CMK (cell line): ENCODE measurements around the gene KLHL40.

ENCODE experiments used
- DNase-seq: peaks from one replicate; pipeline ENCODE4 v3.0.0-alpha.2; 2010; ENCODE audit warnings: low read depth

The KLHL40 gene

DNA sequence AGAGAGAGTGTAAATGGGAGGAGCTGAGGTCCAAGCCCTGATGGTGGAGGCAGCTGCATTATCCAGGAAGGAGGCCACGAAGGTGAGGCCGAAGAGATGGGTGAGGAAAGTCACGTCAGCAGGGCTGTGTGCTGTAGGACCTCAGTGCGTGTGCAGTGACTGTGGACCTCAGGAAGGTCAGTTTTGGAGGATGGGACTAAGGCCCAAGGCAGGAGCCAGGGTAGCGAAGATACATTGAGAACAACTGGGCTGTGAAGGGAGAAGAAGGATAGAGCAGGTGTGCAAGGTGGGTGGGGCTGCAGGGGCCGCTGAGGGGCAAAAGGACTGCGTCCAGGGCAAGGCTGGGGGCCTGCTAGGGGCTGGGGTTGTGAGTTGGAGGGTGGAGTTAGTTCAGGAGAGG is 4.9 kb downstream of the KLHL40 start:
- DNase-seq, result no peak

DNA sequence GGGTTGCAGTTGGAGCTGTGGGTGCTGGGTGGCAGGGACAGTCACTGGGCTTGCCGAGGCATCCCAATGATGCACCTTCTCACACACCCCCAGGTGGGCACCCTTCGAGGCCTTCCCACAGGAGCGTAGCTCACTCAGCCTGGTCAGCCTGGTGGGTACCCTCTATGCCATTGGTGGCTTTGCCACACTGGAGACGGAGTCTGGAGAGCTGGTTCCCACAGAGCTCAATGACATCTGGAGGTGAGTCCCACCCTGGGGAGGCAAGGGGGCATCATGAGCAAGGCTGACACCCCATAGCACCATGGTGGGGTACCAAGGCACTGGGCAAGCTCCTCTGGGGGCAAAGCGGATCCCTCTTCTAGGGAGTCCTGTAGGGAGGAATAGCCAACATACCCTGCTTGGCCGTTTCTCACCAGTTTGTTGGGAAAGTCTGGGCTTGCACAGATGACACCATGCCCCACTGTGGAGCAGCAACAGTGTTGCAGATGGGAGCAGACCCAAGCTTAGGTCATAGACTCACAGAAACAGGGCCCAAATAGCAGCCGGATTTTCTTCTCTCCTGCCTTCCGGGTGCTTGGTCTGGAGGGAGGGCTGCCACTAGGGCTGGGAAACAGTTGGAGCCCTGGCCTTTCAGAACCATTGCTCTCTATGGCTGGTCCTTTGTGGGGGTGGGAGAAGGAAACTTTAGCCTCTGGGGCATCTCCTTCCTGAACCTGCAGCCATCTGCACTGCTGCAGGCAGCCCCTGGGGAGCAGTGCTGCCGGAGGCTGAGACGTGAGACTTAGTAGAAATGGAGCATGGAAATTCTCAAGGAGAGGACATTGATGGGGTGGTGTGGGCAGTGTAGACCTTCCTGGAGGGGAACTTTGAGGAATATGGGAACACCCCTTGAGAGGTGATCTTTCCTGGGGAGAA is 5.7 kb downstream of the KLHL40 start:
- DNase-seq, result no peak

DNA sequence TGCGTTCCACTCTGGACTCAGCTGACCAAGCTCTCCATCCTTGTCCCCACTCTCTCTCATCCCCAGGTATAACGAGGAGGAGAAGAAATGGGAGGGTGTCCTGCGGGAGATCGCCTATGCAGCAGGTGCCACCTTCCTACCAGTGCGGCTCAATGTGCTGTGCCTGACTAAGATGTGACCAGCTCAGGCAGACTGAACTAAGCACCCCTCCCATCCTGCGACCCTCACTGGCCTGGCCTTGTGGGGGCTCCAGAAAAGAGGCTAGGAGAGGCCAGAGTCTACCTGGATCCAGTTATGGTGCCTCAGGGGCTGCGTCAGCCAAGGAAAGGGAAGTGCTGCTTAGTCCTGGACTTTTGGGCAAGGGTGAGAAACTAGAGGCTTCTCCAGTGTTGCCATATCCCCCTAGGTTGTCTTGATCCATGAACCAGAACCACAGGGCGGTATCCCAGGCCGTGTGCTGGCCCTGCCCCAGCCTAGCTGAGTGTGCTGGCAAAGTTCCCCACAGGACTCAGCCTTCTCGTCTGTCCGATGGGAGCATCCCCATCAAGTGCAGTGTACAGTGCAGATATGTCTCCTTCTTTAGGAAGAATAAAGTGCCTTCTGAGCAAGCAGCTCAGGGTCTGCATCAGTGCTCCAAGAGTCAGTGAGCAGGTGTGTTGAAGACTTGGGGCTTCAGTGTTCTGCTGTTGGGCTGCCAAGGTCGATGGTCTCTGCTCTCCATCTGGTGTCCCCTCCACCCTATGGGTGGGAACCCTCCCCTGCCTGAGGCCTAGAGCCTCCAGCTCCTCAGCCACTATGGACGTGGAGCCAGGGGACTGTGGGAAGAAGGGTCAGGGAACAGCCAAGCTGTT is 6.7 kb downstream of the KLHL40 start:
- no peak for DNase-seq

DNA sequence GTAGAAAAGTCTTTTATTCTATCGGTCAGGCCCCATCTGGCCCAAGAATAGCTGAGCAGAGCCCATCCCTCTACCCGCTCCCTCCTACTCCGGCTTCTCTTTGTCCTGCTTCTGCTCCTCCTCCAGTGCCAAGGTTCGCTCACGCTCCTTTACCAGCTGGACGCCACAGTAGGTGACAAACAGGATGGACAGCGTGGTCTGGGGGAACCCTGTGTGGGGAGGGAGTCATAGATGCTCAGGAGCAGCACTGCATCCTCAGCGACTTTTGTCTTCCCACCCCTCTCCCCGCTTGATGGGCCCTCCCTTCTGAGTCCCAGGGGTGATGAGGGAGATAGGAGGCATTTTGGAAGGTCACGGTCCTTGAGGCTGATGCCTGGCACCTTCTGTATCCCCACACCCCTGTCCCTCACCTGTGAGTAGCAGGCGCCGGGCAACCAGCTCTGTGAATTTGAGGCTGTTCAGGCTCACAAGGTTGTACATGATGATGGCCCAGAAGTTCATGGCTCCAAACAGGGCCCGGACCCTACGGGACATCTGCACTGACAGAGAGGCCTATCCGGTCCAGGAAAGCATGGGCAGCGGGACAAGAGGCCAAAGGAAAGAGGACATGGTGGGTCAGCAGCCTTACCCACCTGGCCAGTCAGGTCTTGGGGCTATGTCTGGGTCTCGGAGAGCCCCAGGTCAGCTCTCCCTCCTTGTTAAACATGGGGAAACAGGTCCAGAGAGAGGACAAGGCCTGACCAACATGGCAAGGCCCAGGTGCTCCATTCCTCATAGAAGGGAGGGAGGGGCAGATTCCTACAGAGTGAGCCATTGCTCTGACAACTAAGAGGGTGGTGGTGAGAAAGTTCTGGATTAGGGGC is 7.6 kb downstream of the KLHL40 start:
- no peak for DNase-seq

DNA sequence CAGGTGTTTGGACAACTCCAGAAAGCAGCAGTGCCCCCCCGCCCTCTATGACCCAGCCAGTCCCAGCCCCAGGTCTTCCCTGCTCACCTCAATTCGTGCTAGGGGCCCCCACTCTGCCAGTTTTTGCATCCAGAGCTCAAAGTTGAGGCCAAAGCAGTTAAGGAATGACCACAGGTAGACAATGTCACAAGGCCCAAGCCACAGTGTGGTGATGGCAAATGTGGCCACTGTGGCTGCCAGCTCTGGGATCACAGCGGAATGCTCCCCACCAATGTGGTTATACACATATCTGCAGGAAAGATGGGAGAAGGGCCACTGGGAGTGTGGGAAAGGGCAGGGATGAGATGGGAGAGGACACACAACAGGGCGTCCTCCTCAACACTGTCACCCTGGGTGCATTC is 8.2 kb downstream of the KLHL40 start:
- no peak for DNase-seq

DNA sequence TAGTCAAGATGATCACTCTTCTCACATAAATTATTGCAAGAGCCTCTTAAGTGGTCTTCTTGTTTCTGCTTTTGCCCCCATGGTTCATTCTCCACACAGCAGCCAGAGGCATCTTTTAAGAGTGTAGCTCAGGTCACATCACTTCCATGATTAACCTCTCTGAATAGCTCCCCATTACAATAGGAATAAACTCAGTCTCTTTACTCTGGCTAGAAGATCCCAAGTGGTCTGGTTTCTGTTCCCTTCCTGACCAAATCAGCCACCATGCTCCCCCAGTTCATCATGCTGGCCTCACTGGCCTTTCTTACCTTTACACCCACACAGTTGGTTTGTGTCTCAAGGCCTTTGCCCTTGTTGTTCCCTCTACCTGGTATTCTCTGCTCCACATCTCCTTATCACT is 9.0 kb downstream of the KLHL40 start:
- DNase-seq, result no peak

DNA sequence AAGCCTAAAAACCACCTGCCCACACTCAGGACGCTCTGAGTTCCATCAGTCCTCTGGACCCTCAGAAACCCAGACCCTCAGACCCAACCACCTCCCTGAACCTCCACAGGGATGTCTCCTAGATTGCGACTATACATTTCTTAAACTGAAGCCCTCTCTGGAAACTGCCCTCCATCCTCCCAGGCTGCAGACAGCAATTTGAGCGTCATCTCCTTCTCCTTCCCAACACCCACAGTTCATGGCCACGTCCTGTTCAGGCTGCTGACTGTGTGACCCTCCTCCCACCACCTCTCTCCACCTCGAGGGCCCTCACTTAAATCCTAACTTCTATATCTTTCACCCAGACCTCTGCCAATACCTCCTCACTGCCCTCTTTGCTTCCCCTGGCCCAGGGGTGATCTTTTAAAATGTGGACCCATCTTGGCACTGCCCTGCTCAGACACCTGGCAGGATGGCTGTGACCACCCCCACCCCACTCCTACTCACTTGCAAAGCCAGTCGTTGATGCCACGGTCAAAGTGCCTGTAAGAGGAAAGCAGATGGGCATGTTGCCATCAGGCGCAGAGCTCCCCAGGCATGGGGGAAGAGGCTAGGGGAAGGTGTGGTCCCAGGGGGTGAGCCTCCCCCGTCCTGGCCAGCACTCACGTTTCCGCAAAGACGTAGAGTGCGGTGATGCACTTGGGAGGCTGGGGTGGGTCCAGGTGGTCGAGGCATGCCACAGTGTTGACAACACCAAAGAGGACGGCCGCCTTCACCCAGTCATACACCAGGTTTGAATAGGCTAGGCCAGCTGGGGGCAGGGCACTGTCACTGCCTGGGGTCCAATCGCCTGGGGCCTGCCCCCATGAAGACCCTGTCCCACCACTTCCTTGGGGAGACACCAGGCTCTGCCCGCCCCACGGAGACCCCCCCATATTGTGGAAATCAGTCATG is 11.3 kb downstream of the KLHL40 start:
- no peak for DNase-seq

DNA sequence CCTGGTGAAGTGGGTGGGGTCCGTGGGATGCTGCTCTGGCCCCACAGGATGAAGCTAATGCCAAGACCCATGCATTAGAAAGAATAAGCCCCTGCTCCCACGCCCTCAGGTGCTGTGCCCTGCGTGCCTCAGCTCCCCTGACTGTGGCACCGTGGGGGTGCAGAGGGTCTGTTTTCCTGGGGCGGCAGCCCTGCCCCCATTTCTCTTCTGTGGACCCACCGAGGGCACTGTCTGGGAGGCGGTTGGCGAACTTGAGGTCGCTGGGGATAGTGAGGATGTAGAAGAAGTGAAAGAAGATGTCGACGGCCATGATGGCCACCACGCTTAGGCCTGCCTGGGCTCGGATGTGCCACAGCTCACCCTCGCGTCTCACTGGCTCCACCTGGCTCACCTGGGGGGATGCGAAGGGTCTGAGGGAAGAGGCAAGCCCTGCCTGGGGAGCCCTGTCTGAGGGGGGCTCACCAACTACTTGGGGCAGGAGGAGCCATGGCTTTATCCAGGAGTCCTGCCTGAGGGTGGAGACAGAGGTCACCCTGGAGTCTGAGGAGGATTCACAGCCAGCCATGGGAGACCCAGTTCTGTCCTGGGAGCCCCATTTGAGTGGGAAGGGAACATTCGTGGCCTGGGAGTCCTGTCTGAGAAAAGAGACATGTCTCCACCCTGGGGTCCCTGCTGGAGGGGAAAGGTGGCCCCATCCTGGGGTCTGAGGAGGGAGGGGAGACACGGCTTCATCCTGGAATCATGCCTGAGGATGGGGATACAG is 12.1 kb downstream of the KLHL40 start:
- DNase-seq, result no peak

DNA sequence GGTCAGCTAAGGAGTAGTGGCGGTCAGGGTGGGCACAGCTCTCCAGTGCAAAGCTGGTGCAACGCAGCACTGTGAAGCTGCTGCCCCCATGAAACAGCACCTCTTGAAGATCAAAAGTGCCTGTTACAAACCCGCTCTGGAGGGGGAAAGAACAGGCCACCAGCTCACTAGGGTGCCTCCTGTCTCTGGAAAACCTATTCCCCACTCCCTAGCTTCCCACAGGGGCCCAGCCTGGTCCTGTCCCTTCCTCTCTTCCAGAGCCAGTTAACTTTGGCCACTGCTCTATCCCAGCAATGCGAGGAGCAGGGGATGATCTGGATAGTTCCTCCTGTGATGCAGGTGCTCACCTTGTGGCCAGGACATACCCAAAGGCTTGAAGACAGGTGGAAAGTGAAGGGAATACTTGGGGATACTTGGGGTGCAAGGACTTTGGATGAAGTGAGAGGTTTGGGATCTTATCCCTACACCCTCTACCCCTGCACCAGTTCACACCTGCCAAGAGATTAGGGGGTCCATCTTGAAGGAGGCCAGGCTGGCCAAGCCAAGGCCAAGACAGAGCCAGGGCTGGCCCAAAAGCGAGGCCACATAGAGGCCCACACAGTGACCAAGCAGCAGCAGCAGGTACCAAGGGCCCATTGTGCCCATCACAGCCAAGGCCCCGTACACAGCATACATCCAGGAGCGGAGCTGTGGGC is 13.0 kb downstream of the KLHL40 start:
- DNase-seq, result no peak

DNA sequence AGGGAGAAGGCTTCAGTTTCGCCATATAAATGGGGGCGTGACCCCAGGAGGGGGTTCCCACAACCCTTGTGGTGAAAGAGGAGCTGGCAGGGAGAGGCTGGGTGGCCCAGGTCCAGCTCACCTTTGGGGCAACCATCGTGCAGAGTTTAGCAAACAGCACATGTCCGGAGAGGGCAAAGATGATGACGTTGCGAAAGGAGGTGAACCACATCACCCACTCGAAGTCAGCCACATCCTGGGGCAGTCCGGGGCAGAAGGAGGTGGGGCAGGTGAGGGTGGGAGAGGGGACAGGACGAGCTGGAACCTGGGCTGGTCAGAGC is 13.5 kb downstream of the KLHL40 start:
- no peak for DNase-seq

- DNase-seq, result no peak
Observed at GRCh38 chr3:42699511-42699971, 14.2 kb downstream of the KLHL40 start.

DNA sequence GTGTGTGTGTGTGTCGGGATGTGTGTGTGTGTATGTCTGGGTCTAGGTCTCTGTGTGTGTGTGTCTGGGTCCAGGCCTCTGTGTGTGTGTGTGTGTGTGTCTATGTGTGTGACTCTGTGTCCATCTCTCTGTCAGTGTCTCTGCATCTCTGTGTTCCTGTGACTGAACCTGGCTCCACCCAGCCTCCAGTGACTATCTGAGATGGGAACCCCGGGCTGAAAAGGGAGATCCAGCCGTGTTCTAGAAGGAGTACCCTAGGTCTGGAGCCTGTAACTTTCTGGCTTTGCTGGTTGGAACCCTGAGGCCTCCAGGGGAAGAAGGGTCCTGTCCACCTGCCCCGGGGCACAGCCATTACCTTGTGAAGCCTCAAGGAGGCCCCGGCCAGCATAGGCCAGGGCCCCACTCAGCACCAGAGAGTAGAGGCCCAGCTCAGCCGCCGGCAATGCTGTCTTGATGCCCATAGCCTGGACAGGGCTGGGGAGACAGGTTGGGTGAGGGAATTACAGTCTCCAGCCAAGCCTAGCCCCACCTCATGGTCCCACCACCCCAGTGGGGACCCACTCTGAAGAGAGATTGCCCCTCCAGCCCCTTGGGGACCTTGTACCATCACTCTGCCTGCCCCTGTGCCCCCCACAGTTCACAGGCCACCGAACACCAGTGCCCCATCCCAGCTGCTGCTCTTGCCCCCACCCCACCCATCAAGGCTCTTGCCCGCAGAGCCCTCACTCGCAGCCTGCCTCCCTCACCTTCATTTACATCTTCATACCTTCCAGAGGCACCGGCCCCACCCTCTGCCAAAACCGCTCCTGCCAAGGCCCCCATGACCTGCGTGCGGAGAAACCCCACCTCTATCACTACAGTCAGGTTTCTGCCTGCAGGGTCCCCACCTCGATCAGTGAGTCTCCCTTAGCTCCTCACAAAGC is 15.3 kb downstream of the KLHL40 start:
- no peak for DNase-seq

- DNase-seq, result peak; percentile 8
Observed at GRCh38 chr3:42701371-42702065, 16.2 kb downstream of the KLHL40 start.

DNA sequence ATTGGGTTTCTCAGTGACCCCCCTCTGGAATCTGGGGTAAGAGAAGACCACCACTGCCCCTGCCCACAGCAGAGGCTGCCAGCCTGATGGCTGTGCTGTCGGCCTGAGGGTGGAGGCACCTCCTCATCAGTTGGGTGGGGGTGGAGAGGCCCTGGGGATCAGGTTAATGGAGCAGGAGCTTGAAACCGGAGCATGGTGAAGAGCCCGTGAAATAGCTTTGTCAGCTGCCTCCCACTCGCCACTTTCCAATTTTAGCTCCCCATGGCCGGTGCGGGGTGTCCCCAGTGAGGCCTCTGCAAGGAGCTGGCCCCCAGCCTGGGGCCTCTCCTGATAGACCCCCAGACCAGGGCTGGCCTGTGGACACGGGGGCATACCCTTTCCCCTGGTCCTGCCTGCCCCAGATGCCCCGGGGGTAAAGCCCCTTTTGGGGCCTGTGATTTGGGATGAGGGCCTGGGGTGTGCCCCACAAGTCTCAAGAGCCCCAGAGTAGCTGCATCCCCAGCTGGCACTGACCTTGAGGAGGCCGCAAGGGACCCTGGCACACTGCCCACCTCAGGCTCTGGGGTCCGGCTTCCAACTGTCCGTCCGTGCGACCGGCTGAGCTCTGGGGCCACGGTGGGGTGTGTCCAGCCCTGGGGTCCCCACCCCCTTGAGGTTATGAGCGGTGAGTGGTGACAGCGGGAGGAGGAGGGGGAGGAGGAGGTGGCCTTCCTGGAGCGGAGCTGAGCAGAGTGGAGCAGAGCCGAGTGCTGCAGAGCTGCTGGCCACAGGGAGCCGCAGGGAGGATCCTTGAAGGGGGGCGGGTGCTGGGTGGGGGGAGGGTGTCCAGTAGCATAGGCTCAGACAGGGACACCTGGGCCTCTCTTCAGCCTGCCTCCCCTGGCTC is 17.0 kb downstream of the KLHL40 start, which contains the start of gene HHATL:
HHATL (minus strand) TSS at position 733 of the 886 bp plus-strand sequence. CDS start 1,972 bp downstream, outside the sequence.
- no peak for DNase-seq

- no peak for DNase-seq
Observed at GRCh38 chr3:42702982-42703694, 17.8 kb downstream of the KLHL40 start.

DNA sequence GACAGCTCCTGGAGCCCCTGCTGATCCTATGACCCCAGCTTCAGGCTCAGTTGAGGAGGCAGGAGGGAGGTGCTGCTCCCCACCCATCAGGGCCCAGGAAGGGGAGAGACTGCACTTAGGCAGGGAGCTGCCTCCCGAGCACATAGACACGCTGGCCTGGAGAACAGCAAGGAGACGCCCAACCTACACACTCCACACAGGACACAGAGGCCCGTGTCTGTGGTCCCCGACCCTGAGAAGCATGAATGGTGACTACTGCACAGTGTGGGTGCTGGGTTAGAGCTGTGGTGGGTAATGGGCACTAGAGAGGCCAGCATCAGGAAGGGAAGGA is 18.3 kb downstream of the KLHL40 start:
- DNase-seq, result no peak
